Thyroid gland (tissue), 4 donors: Measurements from ENCODE around the gene CREB3L1.

Source experiments
- CTCF ChIP-seq, 6 experiments: fragments of 200-600 bp in 3 of 6; fragments of 450-650 bp in 3 of 6; sonication (generic) in 3 of 6; IDR thresholded peaks; one replicate each; pipeline ENCODE4 v1.5.1; 2016 to 2019; ENCODE audit warnings: antibody characterized with exemption in 6 of 6, mild to moderate bottlenecking in 2 of 6, inconsistent platforms in 1 of 6, moderate library complexity in 1 of 6
- POLR2A ChIP-seq, 2 donors: fragments of 450-650 bp; IDR thresholded peaks; one replicate each; pipeline ENCODE4 v1.6.1; 2017; ENCODE audit warnings: antibody characterized with exemption in 2 of 2, mild to moderate bottlenecking in 2 of 2, moderate library complexity in 1 of 2

- TF ChIP-seq CTCF (IDR thresholded peaks at IDR 0.05), result no peak
- TF ChIP-seq POLR2A (IDR thresholded peaks at IDR 0.05), result no peak
These were observed 27.2 kb downstream of the CREB3L1 start for GRCh38 chr11:46304605-46305179.
